Uterus (tissue), 2 donors: ENCODE data around the gene FAIM.

Experiments used
- CTCF ChIP-seq, 4 experiments: fragments of 200-600 bp in 2 of 4; fragments of 450-650 bp in 2 of 4; sonication (generic) in 2 of 4; IDR thresholded peaks; one replicate each; pipeline ENCODE4 v1.5.1; 2016 to 2019; ENCODE audit warnings: antibody characterized with exemption in 4 of 4, mild to moderate bottlenecking in 2 of 4, moderate library complexity in 1 of 4
- POLR2A ChIP-seq, 2 donors: fragments of 450-650 bp; IDR thresholded peaks; one replicate each; pipeline ENCODE4 v1.6.1; 2016; ENCODE audit warnings: antibody characterized with exemption in 2 of 2, mild to moderate bottlenecking in 1 of 2, moderate library complexity in 1 of 2

GRCh38 chr3:138681463-138682220, 73.1 kb downstream of the FAIM start:
- TF ChIP-seq CTCF (IDR thresholded peaks at IDR 0.05) = no peak
- TF ChIP-seq POLR2A (IDR thresholded peaks at IDR 0.05) = no peak
